Gastroesophageal sphincter (tissue), 4 donors: Measurements from ENCODE around the gene MATN1. TPM values are rescaled to one million over a fixed set of nuclear protein-coding genes. Genes with fewer than 3 reads are reported as not detected.
A peak's percentile ranks its signal among the peaks of the same experiment; 100 is the strongest.

Experiments used
- ATAC-seq: fragments of 150-250 bp; one replicate; pipeline ENCODE4 v1.9.1; 2016; ENCODE audit warnings: mild to moderate bottlenecking, moderate library complexity
- H3K27ac ChIP-seq, 4 donors: fragments of 200-600 bp; sonication (generic) in 3 of 4; 1 replicate in 3 of 4; 2 replicates in 1 of 4; pipeline ENCODE4 v1.5.1; 2016 to 2019
- H3K27me3 ChIP-seq: fragments of 200-600 bp; sonication (generic); one replicate; pipeline ENCODE4 v1.5.1; 2019
- H3K36me3 ChIP-seq, 2 donors: fragments of 200-600 bp; sonication (generic); one replicate each; pipeline ENCODE4 v1.5.1; 2019; ENCODE audit warnings: control low read depth in 1 of 2
- H3K4me1 ChIP-seq, 3 donors: fragments of 200-600 bp; sonication (generic); 1 replicate in 2 of 3; 2 replicates in 1 of 3; pipeline ENCODE4 v1.5.1; 2016 to 2019; ENCODE audit warnings: control low read depth in 2 of 3
- H3K4me3 ChIP-seq, 2 donors: fragments of 200-600 bp; sonication (generic); one replicate each; pipeline ENCODE4 v1.5.1; 2019; ENCODE audit warnings: mild to moderate bottlenecking in 1 of 2, moderate library complexity in 1 of 2
- H3K9me3 ChIP-seq, 3 donors: fragments of 200-600 bp; sonication (generic); one replicate each; pipeline ENCODE4 v1.5.1; 2017 to 2019; ENCODE audit warnings: control low read depth in 2 of 3
- EP300 ChIP-seq: sonication (generic); formaldehyde crosslinking; IDR thresholded peaks from one replicate; pipeline ENCODE4 v1.6.1; 2017; ENCODE audit warnings: antibody characterized with exemption, mild to moderate bottlenecking
- POLR2A ChIP-seq, 2 donors: fragments of 450-650 bp; IDR thresholded peaks; one replicate each; pipeline ENCODE4 v1.6.1; 2017; ENCODE audit warnings: antibody characterized with exemption in 2 of 2, mild to moderate bottlenecking in 2 of 2, moderate library complexity in 1 of 2
- POLR2AphosphoS5 ChIP-seq: sonication (generic); formaldehyde crosslinking; IDR thresholded peaks from one replicate; pipeline ENCODE4 v1.6.1; 2017; ENCODE audit warnings: antibody characterized with exemption
- WGBS, 2 donors: methylation state at CpG; one replicate each; pipeline ENCODE4 v1.1.5; 2018; ENCODE audit warnings: low coverage in 1 of 2; 5-methylcytosine and 5-hydroxymethylcytosine counted together
- total RNA-seq, 4 donors: library from RNA; depleted of rRNA; stranded (reverse); fragments of >200 nt; gene quantifications; one replicate each; pipeline ENCODE4 v1.1.0, GENCODE V29; 2016
- TF ChIP-seq, protein P1 (sequence below), 4 experiments: fragments of 200-600 bp in 2 of 4; fragments of 450-650 bp in 2 of 4; sonication (generic) in 1 of 4; IDR thresholded peaks; one replicate each; pipeline ENCODE4 v1.5.1; 2017 to 2019; ENCODE audit warnings: antibody characterized with exemption in 4 of 4, mild to moderate bottlenecking in 2 of 4, moderate library complexity in 2 of 4

Gene MATN1
- total RNA-seq, 4 donors from 2014 or later = not detected

DNA sequence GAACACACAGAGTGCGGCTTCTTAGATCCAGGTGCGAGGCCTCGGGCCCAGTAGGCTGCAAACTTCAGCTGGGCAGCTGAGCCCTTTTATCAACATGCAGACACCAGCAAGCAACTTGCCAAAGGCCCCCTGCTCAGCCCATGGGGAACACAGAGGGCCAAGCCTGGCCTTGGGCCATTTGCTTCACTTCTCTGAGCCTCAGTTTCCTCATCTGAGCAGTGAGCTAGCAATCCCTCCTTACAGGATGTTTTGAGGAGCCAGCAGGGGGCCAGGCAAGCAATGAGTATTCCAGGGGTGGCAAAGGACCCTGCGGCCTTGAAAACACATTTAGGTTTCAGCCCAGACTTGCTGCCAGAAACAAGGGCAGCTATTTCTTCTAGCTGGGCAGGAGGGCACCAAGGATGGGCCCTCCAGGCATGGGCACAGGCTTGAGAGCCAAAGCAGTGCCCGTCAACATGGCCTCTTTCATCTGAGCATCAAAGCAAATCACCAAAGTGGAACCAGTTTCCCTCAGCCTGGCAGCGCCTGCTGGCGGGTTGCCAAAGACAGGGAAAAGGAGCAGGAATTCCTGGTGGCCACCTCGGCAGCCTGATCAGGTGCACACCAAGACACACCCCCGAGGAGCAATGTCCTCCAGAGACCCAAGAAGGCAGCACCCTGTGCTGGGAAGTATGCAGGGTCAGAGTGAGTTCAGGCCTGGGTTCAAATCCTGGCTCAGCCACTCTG lies 1.4 kb downstream of the MATN1 start:
- H3K9me3 ChIP-seq = no peaks in the 10 kb centered on the region
- peaks cover 0 to 33% of the 10 kb centered on the region in 2 donors for H3K36me3 ChIP-seq
- peaks cover 0 to 23% (median 4%) of the 10 kb centered on the region in 3 donors for H3K4me1 ChIP-seq
- WGBS, 2 donors = 80 to 82% methylated on average over 1 to 2 of the region's 9 CpGs
- no peak overlapping the region for H3K4me3 ChIP-seq
- H3K27me3 ChIP-seq = no peaks in the 10 kb centered on the region
- H3K27ac ChIP-seq = no peak overlapping the region
- no peak for ATAC-seq
- TF ChIP-seq, protein P1, sequence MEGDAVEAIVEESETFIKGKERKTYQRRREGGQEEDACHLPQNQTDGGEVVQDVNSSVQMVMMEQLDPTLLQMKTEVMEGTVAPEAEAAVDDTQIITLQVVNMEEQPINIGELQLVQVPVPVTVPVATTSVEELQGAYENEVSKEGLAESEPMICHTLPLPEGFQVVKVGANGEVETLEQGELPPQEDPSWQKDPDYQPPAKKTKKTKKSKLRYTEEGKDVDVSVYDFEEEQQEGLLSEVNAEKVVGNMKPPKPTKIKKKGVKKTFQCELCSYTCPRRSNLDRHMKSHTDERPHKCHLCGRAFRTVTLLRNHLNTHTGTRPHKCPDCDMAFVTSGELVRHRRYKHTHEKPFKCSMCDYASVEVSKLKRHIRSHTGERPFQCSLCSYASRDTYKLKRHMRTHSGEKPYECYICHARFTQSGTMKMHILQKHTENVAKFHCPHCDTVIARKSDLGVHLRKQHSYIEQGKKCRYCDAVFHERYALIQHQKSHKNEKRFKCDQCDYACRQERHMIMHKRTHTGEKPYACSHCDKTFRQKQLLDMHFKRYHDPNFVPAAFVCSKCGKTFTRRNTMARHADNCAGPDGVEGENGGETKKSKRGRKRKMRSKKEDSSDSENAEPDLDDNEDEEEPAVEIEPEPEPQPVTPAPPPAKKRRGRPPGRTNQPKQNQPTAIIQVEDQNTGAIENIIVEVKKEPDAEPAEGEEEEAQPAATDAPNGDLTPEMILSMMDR (IDR thresholded peaks at IDR 0.05) = no peak
- TF ChIP-seq POLR2AphosphoS5 (no peak), EP300 (no peak), POLR2A (IDR thresholded peaks at IDR 0.05) (no peak)

DNA sequence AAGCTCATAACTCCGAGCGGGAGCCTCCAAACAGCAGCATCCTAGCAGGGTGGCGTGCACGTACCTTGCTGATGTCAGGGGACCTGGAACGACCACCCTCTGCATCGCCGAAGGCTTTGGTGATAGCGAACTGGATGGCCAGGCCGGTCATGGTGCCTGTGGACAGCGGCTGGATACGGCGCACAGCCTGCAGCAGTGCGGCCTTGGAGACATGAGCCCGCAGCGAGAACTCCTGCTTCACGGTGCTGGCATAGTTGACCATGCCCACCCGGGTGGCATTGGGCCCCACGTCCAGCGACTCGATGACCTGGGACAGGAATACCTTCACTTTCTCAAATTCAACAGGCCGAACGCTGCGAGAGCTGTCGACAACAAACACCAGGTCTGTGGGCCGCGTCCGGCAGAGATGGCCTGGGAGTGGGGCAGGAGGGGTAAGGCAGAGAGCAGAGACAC lies 2.0 kb downstream of the MATN1 start:
- TF ChIP-seq, protein P1 (IDR thresholded peaks at IDR 0.05) = no peak
- no peak for TF ChIP-seq POLR2AphosphoS5
- TF ChIP-seq POLR2A (IDR thresholded peaks at IDR 0.05) = no peak
- no peak for TF ChIP-seq EP300
- 93 to 100% methylated on average over 1 to 6 of the region's 27 CpGs for WGBS, 2 donors
- ATAC-seq = no peak
- no peaks in the 10 kb centered on the region for H3K27me3 ChIP-seq
- H3K4me3 ChIP-seq = no peak overlapping the region
- H3K36me3 ChIP-seq = peaks cover 0 to 32% of the 10 kb centered on the region in 2 donors
- H3K9me3 ChIP-seq = no peaks in the 10 kb centered on the region
- H3K27ac ChIP-seq = no peak overlapping the region
- H3K4me1 ChIP-seq = peaks cover 0 to 23% (median 4%) of the 10 kb centered on the region in 3 donors

DNA sequence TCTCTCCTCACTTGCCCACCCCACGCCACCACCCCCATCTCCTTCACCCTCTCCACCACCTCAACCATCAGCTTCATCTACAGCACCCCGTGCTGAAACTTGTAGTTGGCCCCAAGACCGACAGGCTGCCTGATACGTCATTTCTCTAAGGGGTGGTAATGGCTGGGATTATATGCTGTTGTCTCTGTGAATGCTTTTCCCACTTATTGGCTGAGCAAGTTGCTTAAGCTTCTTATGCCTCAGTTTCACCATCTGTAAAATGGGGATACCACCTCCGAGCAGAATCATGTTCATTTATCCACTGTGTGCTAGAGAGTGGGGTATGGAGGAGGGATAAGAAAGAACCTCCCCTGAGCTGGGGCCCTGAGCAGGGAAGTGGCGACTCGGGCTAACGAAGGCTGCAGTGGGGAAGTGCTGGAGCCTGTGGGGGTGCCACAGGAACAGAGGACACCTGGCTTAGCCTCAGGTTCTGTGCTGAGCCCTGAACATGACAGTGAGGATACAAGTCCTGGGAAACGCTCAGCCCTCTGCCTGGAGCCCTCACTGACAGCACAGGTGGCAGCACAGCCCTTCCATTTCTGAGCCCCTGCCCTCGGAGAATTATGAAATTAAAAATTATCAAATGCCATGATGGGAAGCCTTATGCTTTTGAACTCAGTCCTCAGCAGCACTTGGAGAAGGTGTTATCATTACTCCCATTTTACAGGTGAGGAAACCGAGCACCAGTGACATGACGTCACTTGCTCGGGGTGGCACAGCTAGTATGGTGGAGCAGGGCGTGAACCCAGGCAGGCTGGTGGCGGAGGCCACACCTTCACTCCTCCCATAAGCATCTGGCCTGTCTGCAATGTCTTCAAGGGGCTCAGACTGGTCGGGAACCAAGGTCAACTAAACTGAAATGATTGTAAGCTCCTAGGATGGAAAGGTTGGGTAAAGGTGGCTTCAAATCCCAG lies 2.8 kb downstream of the MATN1 start:
- 85 to 98% methylated on average over 6 to 8 of the region's 16 CpGs for WGBS, 2 donors
- peaks cover 0 to 6% (median 0%) of the 10 kb centered on the region in 3 donors for H3K9me3 ChIP-seq
- no peak for TF ChIP-seq POLR2A (IDR thresholded peaks at IDR 0.05)
- no peak for TF ChIP-seq POLR2AphosphoS5
- no peak for TF ChIP-seq EP300
- TF ChIP-seq, protein P1 (IDR thresholded peaks at IDR 0.05) = no peak
- no peaks in the 10 kb centered on the region for H3K27me3 ChIP-seq
- peaks cover 0 to 23% of the 10 kb centered on the region in 2 donors for H3K36me3 ChIP-seq
- no peak for ATAC-seq
- H3K27ac ChIP-seq = no peak overlapping the region
- no peak overlapping the region for H3K4me3 ChIP-seq
- H3K4me1 ChIP-seq = peaks cover 0 to 23% (median 4%) of the 10 kb centered on the region in 3 donors

DNA sequence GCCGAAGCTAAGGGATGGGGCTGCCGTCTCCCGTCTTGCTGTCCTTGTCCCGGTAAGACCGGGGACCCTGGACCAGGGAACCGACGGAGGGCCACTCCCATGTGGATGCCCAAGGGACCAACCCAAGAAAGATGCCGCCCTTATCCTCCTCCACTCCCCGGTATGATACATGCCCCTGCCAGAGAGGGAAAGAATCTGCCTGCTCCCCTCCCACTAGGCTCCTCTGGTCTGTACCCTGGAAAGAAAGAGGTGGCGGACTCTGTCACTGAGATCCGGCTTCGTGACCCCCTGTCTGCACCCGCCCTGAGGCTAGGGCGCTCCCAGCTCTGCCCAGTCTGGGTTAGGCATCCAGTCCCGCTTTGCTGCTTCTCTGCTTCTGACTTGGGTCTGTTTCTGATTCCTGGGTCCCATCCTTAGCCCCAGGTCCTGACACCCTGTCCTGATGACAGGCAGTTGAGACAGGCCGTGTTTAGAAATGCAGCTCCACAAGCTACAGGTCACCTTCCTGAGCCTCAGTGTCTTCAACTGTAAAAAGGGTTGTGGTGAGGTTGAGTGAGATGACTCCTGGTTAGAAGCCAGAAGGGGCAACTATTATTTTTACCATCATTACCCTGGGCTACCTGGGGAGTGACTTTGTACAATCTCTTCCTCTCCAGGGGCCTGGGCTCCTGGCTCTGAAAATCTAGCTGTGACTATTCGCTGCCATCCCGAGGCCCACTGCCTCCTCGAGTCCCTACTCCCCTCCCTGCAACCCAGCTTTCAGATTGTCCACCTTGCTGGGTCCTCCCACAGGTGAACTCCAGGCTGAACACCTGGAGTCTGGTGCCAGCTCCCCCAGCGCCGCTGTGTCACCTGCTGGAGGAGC lies 3.7 kb downstream of the MATN1 start:
- Histone ChIP-seq H3K36me3 (peaks cover 0 to 15% of the 10 kb centered on the region in 2 donors), H3K4me1 (peaks cover 0 to 23% (median 4%) of the 10 kb centered on the region in 3 donors), H3K9me3 (peaks cover 0 to 11% (median 0%) of the 10 kb centered on the region in 3 donors), H3K27ac (peak overlapping the region in 3 of 4 donors; percentile 97 to 100 (median 98)), H3K4me3 (peak overlapping the region; percentile 25 to 53), H3K27me3 (no peaks in the 10 kb centered on the region)
- TF ChIP-seq EP300 (no peak), POLR2A (IDR thresholded peaks at IDR 0.05) (no peak), POLR2AphosphoS5 (no peak)
- TF ChIP-seq, protein P1 (IDR thresholded peaks at IDR 0.05) = no peak
- WGBS, 2 donors = 46 to 48% methylated on average over 5 to 12 of the region's 21 CpGs
- no peak for ATAC-seq
